Ecto neural progenitor cell (in vitro differentiated cells): ENCODE results near the gene NOS2.
"Not testable (repeated sequence)": the region's sequence is repeated elsewhere in the genome, so short reads cannot be mapped to it uniquely, and the experiment has no call there.

Experiments used
- DNase-seq: peaks from one replicate; pipeline ENCODE4 v3.0.0-alpha.2; 2018; ENCODE audit warnings: low spot score

Gene NOS2

DNA sequence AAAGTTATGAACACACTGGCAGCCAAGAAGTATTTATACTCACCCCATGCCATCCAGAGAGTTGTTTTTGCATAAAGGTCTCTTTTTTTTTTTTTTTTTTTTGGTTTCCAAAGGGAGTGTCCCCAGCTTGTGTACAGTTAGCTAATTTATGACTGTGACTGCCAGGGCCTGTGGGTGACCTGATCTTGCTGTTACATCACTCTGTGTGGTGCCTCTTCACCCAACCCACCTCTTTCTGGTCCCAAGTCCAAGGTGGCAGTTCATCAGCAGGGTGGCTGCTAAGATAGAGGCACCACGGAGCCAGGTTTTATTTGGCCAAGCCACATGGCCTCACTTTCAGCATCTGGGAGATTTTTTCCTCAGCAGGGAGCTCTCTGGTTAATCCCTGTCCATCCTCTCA, at the start of gene NOS2:
Gene NOS2, minus strand, starts transcription at position 8 of the 400 bp plus-strand sequence. CDS start 1,720 bp downstream, outside the sequence.
- no peak for DNase-seq

- no peak for DNase-seq
These were observed 49.3 kb upstream of the NOS2 start for GRCh38 chr17:27849474-27850185.

DNA sequence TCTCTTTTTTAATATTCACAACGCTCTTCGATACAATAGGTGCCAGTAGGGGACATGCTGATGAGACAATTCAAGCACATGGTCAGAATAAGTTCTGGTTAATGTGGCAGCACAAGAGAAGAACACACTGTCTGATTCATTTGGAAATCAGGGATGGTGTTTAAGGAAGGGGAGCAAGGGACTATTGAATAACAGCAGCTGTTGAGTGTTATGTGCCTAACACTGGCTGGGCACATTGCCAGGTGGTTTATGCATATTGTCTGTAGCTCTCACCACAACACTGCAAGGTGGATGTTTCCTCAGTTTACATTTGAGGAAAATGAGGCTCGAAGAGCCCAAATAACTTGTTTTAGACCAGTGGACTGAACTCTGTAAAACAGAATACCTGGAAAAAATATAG, 48.6 kb upstream of the NOS2 start:
- no peak for DNase-seq

- not testable (repeated sequence) for DNase-seq
These were observed 46.5 kb upstream of the NOS2 start for GRCh38 chr17:27846808-27847307.

- DNase-seq: no peak
These were observed 45.8 kb upstream of the NOS2 start for GRCh38 chr17:27846042-27846655.

DNA sequence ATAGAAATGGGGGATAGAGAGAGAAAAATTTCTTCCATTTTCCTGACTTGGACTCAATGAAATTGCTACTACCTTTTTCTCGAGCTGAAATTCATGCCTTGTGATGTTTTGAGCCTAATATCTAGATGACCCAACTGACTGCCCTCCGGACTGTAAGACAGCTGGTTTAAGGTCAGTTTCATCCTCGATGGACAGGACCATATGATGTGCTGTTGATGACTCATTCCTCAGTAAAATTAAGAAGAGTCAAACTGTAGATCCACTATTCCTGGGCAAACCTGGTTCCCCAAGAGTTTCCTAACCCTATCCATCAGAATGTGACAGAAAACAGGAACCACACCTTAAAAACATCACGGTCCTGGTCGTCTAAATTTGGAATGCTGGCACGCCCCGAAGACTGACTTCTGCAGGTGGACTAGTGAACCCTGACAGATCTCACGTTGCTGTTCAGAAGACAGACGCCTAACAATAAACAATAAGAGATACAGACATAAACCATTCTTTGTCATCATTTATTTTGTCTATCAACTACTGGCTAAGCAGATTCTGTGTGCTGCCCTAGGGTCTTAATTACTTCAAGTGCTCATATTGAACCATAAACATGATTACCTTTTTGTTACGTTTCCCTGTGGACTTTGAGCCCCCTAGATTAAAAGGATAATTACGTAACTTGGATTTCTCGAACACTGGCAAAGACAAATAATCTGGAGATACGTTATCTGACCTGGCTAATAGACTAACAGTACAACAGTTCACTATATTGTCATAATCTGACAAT, 45.1 kb upstream of the NOS2 start:
- no peak for DNase-seq

GRCh38 chr17:27840688-27841087, 40.4 kb upstream of the NOS2 start:
- no peak for DNase-seq

GRCh38 chr17:27840406-27840678, 40.0 kb upstream of the NOS2 start:
- not testable (repeated sequence) for DNase-seq

GRCh38 chr17:27839571-27840405, 39.5 kb upstream of the NOS2 start:
- not testable (repeated sequence) for DNase-seq

DNA sequence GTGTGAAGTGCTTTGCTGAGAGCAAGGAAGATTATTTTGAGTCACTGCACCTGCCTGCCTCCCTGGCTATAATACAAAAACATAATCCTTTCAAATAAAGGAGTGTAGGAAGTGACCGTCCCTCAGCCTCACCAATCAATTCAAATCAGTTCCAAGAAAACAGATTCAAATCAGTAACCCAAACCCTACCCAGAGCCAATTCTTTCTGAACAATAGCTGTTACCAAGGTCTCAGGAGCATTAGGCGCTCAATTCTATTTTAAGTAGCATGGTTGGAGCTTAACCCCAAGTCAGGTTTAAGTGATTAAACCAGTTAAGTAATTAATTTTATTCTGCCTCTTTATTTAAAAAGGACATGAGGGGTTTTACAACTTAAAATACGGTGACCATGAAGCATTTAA, 38.3 kb upstream of the NOS2 start:
- DNase-seq: not testable (repeated sequence)

- DNase-seq: not testable (repeated sequence)
These were observed 37.4 kb upstream of the NOS2 start for GRCh38 chr17:27837769-27838168.

GRCh38 chr17:27836651-27837050, 36.3 kb upstream of the NOS2 start:
- DNase-seq: no peak

DNA sequence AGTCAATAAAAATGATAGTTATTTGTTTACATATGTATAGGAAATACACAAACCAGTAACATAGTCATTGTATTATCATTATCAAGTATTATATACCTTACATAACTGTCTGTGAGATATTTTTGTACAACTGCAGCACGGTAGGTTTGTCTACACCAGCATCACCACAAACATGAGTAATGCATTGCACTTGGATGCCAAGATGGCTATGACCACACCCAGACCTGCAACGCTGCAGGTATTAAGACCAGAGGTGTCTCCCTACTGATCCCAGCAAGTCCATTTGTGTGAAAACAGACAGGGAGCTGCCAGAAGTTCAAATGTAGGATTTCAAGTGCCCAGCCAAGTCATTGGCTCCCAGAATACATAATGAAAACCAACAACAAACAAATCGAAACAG, 34.2 kb upstream of the NOS2 start:
- DNase-seq: no peak

GRCh38 chr17:27832831-27833230, 32.5 kb upstream of the NOS2 start:
- DNase-seq: no peak

DNA sequence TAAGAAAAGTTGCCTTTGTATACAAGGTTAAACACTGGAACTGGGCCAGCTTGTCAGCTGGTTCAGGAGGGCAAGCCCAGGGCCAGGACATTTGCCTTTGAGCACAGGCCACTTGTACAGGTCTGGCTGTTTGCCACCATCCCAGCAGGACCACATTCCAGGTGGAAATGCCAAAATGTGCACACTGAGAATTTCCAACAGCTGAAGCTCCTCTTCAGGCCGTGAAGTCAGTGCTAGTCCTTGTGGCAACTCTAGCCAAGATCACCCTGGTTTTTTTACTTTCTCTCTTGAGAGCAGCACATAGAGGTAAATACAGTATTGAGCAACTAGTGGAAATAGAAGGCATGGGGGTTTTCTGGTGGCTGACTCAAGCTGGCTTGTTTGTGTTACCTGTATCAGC, 29.6 kb upstream of the NOS2 start:
- not testable (repeated sequence) for DNase-seq

DNA sequence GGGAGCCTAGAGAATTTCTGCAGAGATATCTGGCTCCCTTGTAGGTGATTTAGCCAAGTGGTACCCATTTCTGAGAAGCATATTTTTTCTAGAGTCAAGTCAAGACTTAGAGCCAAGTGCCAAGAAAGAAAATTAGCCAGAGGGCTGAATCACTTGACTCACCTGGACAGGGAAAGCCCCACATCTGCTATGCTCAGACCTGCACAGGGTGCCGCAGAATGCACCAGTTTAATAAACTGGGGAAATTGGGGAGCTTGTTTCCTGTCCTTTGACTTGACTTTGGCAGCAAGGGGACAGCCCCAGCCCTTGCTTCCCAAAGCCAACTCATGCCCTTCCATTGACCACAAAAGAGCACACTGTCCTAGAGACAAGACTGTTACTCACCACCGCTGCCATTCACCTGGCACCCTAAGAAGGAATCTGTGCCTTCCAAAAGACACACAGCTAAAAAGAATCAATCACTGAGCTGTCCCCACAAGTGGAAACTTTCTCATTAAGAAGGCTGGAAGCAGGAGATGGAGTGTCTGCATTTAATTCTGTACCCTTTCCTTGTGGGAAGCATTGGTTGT, 28.9 kb upstream of the NOS2 start:
- not testable (repeated sequence) for DNase-seq

GRCh38 chr17:27825459-27825858, 25.1 kb upstream of the NOS2 start:
- no peak for DNase-seq

DNA sequence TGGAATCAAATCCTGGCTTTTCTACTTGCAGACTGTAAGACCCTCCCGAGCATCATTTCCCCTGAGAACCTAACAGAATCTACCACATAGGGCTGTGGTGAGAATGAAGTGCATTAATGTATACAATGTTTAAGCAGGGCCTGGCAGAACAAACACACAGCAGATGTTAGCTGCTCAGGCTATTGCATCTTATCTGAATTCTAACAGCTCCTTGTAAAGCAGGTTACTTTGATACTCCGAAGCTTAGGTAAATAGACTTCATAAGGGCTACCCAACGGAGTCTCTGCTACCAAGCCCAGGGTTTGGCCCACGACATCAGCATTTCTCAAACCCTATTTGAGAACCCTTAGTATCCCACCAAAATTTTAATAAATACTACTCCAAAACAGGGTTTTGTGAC, 24.4 kb upstream of the NOS2 start:
- DNase-seq: no peak

DNA sequence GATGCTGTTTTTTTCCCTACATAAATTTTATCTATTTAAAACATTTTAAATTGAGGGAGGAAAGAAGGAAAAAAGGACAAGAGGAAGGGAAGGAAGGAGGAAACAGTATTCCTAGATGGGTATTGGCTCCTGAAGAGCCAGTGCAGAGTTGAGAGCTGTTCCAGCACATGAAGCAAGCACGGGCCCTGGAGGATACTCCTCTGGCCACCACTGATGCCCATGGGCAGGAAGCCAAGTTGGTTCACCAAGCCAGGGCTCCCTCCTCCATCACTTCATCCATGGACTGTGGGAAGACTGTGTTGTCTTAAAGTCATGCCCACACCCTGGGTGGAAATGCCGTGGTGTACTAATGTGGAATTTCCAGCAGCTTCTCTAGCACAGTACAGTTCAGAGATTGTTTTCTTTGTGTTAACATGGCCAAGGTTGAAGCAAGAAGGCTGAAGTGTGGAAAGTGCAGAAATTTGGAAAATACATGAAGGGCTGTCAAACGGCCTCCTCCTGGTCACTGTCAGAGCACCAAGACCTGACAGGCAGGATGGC, 23.9 kb upstream of the NOS2 start:
- no peak for DNase-seq

DNA sequence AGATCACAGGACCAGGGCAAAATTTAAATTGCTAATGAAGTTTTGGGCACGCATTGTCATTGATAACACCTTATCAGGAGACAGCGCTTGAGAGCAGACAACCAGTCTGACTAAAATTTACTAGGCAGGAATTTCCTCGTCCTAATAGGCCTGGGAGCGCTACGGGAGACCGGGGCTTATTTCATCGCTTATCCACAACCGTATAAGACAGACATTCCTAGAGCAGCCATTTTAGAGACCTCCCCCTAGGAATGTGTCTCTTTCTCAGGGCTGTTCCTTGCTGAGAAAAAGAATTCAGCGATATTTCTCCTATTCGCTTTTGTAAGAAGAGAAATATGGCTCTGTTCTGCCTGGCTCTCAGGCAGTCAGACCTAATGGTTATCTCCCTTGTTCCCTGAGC, 21.8 kb upstream of the NOS2 start:
- DNase-seq: not testable (repeated sequence)

DNA sequence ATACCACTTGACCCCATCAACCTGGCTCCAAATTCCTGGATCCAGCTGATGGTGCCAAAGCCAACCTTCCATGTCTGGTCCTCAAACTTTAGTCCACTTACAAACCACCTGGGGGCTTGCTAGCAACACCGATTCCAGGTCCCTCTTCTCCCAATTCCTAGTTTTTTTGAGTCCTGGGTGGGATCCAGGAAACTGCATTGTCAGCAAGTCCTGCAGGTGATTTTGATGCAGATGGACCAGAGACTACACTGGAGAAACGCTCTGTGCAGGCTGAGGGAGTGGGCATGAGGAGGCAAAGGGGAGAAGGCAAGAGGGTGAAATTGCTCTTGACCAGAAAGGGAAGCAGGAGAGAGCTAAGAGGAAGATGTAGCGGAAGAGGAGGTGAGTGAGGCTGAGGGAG, 21.0 kb upstream of the NOS2 start:
- no peak for DNase-seq

DNA sequence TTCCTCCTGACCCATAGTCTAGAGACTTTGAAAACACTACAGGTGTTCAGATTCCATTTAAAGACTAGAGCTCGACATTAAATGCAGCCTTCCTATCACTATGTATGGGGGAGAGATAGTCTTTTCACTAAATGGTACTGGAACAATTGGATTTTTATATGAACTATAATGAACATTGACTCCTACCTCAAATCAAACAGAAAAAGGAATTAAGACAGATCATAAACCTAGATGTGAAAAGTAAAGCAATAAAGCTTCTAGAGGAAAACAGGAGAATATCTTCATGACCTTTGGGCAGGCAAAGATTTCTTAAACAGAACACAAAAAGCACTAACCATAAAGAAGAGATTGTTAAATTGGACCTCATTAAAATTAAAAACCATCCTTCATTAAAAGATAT, 18.8 kb upstream of the NOS2 start:
- DNase-seq: no peak
